GM12878 (cell line): ENCODE data around the gene RFC1.

ENCODE experiments used
- BRCA1 ChIP-seq: IDR thresholded peaks from 2 replicates; pipeline ENCODE4 v1.6.1; 2011; ENCODE audit warnings: low read depth, low read length, improper control_type of control experiment
- EZH2 ChIP-seq: IDR thresholded peaks from 2 replicates; pipeline ENCODE4 v1.6.1; 2012; ENCODE audit warnings: low read depth, mild to moderate bottlenecking, control low read depth, inconsistent platforms, low read length, borderline replicate concordance; ENCODE audit not compliant: control insufficient read depth
- POLR2A ChIP-seq: IDR thresholded peaks from 2 replicates; pipeline ENCODE4 v1.6.1; 2011; ENCODE audit warnings: low read depth, mild to moderate bottlenecking, low read length
- REST ChIP-seq: IDR thresholded peaks from 2 replicates; pipeline ENCODE4 v1.6.1; 2012; ENCODE audit warnings: mild to moderate bottlenecking, low read depth, low read length
- TCF7 ChIP-seq: IDR thresholded peaks from 2 replicates; pipeline ENCODE4 v1.6.1; 2014; ENCODE audit warnings: antibody characterized with exemption, borderline replicate concordance
- TF ChIP-seq, protein P1 (sequence below): IDR thresholded peaks from 2 replicates; pipeline ENCODE4 v1.6.1; 2012; ENCODE audit warnings: low read depth, low read length, improper control_type of control experiment

- TF ChIP-seq BRCA1: no peak
- TF ChIP-seq, protein P1, sequence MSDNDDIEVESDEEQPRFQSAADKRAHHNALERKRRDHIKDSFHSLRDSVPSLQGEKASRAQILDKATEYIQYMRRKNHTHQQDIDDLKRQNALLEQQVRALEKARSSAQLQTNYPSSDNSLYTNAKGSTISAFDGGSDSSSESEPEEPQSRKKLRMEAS: no peak
- TF ChIP-seq EZH2: no peak
- TF ChIP-seq TCF7: no peak
- no peak for TF ChIP-seq REST
- TF ChIP-seq POLR2A: no peak
Observed at GRCh38 chr4:39375478-39375877, 9.3 kb upstream of the RFC1 start.
